ENCODE data around the gene LAMB2. TPM values are rescaled to one million over a fixed set of nuclear protein-coding genes. Genes with fewer than 3 reads are reported as not detected.

The LAMB2 gene
- total RNA-seq, 4 donors from 2014 or later, result 452 to 573 (median 527) TPM

DNA sequence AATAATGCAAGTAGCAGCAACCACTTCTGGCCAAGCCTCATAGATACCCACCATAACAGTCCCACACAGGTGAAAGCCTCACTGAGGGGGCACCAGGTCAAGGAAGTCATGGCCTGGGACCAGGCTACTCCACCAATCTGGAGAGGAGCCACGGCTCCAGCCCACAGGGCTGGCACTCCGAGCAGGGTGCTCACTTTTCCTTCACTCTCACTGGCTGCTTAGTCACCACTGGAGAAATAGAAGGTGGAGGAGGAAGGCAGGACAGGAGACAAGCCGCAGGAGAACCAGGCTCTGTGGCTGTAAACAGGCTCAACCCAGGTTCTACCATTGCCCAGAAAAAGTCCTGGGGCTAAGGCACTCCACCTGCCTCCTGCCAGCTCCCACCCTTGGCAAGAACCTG lies 13.4 kb downstream of the LAMB2 start:
- H3K27ac ChIP-seq, result peak overlapping the region in 2 of 3 donors; percentile 90 to 91
- no peak for DNase-seq
- peaks cover 59 to 74% of the 10 kb centered on the region in 2 donors for H3K36me3 ChIP-seq
- no peak for TF ChIP-seq POLR2A (IDR thresholded peaks at IDR 0.05)
- TF ChIP-seq, protein P1, sequence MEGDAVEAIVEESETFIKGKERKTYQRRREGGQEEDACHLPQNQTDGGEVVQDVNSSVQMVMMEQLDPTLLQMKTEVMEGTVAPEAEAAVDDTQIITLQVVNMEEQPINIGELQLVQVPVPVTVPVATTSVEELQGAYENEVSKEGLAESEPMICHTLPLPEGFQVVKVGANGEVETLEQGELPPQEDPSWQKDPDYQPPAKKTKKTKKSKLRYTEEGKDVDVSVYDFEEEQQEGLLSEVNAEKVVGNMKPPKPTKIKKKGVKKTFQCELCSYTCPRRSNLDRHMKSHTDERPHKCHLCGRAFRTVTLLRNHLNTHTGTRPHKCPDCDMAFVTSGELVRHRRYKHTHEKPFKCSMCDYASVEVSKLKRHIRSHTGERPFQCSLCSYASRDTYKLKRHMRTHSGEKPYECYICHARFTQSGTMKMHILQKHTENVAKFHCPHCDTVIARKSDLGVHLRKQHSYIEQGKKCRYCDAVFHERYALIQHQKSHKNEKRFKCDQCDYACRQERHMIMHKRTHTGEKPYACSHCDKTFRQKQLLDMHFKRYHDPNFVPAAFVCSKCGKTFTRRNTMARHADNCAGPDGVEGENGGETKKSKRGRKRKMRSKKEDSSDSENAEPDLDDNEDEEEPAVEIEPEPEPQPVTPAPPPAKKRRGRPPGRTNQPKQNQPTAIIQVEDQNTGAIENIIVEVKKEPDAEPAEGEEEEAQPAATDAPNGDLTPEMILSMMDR (IDR thresholded peaks at IDR 0.05), result no peak
- 50 to 62% methylated on average over 2 to 3 of the region's 3 CpGs for WGBS, 2 donors
- peaks cover 10 to 17% of the 10 kb centered on the region in 2 donors for H3K4me1 ChIP-seq
- intact Hi-C loops (cut with DNase I), result no loop called here
- no peaks in the 10 kb centered on the region for H3K9me3 ChIP-seq
- H3K4me3 ChIP-seq (replicated peaks in 1 of 3), result peak overlapping the region in 2 of 3 donors; percentile 96
- no peaks in the 10 kb centered on the region for H3K27me3 ChIP-seq

DNA sequence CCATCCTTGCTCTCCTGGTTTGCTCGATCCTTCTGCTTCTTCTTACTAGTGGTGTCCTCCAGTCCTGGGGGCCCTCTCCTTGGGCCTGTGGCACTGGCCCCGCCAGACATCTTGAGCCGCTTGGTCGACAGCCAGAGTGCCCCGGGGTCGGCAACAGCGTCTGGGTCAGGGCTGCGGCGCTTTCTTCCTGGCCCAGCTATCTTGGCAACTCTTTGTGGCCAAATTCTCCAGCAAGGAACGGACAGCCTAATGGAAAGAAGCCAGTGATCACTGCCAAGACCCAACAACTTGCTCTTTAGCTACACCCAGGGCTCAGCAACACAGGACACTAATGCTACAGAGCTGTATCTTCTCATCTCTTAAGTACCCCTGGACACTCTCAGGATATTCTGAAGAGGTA lies 13.8 kb downstream of the LAMB2 start:
- peaks cover 10 to 17% of the 10 kb centered on the region in 2 donors for H3K4me1 ChIP-seq
- no peak for DNase-seq
- peak overlapping the region in 1 of 3 donors; percentile 91 for H3K27ac ChIP-seq
- peaks cover 59 to 74% of the 10 kb centered on the region in 2 donors for H3K36me3 ChIP-seq
- 68 to 70% methylated on average over 9 to 10 of the region's 10 CpGs for WGBS, 2 donors
- intact Hi-C loops (cut with DNase I), result no loop called here
- TF ChIP-seq, protein P1 (IDR thresholded peaks at IDR 0.05), result no peak
- TF ChIP-seq POLR2A (IDR thresholded peaks at IDR 0.05), result no peak
- no peaks in the 10 kb centered on the region for H3K27me3 ChIP-seq
- no peak overlapping the region for H3K4me3 ChIP-seq (replicated peaks in 1 of 3)
- no peaks in the 10 kb centered on the region for H3K9me3 ChIP-seq

DNA sequence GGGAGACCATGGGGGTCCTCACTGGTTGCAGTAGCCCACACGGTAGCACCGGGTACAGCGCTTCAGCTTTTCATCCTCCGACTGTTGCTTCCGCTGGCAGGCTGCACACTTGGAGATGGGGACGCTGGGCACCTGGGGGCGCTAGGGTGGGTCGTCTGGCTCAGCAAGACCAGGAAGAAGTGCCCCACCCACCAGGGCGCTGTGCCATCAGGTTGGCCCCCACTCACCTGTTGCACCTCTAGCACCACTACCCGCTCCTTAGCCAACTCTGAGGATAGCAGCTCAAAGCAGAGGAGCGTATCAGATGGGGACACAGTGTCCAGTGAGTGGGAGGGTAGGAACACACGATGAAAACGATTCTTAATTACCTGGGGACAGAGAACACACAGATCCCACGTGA lies 20.6 kb downstream of the LAMB2 start:
- Histone ChIP-seq H3K9me3 (no peaks in the 10 kb centered on the region), H3K27ac (no peak overlapping the region), H3K36me3 (peaks cover 89 to 92% of the 10 kb centered on the region in 2 donors), H3K4me1 (no peaks in the 10 kb centered on the region), H3K27me3 (no peaks in the 10 kb centered on the region), H3K4me3 (replicated peaks in 1 of 3) (no peak overlapping the region)
- DNase-seq, result no peak
- TF ChIP-seq, protein P1 (IDR thresholded peaks at IDR 0.05), result no peak
- no peak for TF ChIP-seq POLR2A (IDR thresholded peaks at IDR 0.05)
- 89 to 90% methylated on average over 11 to 14 of the region's 14 CpGs for WGBS, 2 donors
- intact Hi-C loops (cut with DNase I), result no loop called here

DNA sequence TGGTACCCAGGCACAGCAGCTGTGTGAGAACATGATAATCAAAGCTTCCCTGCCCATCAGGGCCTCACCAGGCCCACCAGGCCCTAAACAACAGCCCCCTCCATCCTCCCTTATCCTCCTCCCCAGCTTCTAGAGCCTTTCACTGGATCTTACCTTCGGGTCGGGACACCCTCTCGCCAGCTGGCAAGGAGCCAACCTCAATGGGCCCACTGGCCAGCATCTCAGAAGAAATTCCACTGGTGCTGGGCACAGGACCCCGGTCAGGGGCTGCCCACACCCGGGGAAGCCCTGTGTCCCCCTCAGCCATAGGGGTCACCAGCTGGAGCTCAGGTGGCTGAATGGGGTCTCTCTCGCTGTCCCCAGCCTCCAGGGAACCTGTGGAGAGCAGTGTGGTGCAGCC lies 21.5 kb downstream of the LAMB2 start:
- H3K27ac ChIP-seq, result no peak overlapping the region
- H3K27me3 ChIP-seq, result no peaks in the 10 kb centered on the region
- no peaks in the 10 kb centered on the region for H3K4me1 ChIP-seq
- intact Hi-C loops (cut with DNase I), result no loop called here
- no peaks in the 10 kb centered on the region for H3K9me3 ChIP-seq
- TF ChIP-seq POLR2A (IDR thresholded peaks at IDR 0.05), result no peak
- TF ChIP-seq, protein P1 (IDR thresholded peaks at IDR 0.05), result no peak
- WGBS, 2 donors, result 60 to 79% methylated on average over 3 to 6 of the region's 6 CpGs
- peaks cover 80 to 83% of the 10 kb centered on the region in 2 donors for H3K36me3 ChIP-seq
- H3K4me3 ChIP-seq (replicated peaks in 1 of 3), result no peak overlapping the region
- no peak for DNase-seq

DNA sequence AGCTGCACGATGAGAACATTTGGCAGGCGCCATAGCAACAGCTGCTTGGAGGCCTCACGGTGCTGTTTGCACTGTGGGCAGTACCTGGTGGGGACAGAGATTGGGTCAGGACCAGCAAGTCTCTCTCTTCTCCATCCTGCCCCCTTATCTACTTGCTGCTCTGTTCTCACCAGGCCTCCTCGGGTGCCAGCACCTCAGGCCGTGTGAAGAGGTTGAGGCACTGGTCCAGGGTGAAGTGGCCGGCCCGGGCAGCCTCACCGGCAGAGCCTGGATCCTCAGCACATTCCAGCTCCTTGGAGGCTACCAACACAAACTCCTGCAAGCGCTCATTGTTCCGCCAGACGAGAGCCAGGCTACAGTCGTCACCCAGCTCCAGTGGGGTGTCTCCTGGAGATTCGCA lies 22.1 kb downstream of the LAMB2 start:
- H3K9me3 ChIP-seq, result no peaks in the 10 kb centered on the region
- peaks cover 75 to 77% of the 10 kb centered on the region in 2 donors for H3K36me3 ChIP-seq
- WGBS, 2 donors, result 76 to 79% methylated on average over 5 to 13 of the region's 13 CpGs
- H3K27ac ChIP-seq, result no peak overlapping the region
- intact Hi-C loops (cut with DNase I), result no loop called here
- no peak overlapping the region for H3K4me3 ChIP-seq (replicated peaks in 1 of 3)
- no peaks in the 10 kb centered on the region for H3K27me3 ChIP-seq
- DNase-seq, result no peak
- TF ChIP-seq, protein P1 (IDR thresholded peaks at IDR 0.05), result no peak
- no peak for TF ChIP-seq POLR2A (IDR thresholded peaks at IDR 0.05)
- H3K4me1 ChIP-seq, result peaks cover 0 to under 1% of the 10 kb centered on the region in 2 donors

Measured in thyroid gland (tissue), 4 donors.